SK-N-SH (cell line): ENCODE results near the gene BCL2A1.
"Not testable (repeated sequence)": the region's sequence is repeated elsewhere in the genome, so short reads cannot be mapped to it uniquely, and the experiment has no call there.

ENCODE experiments used
- MAX ChIP-seq: IDR thresholded peaks from 2 replicates; pipeline ENCODE4 v1.4.0; 2012; ENCODE audit warnings: low read depth
- RCOR1 ChIP-seq: fragments of 150-350 bp; IDR thresholded peaks from 2 replicates; pipeline ENCODE4 v1.6.1; 2017; ENCODE audit warnings: antibody characterized with exemption, low read length
- RFX5 ChIP-seq: IDR thresholded peaks from 2 replicates; pipeline ENCODE4 v1.6.1; 2012; ENCODE audit warnings: mild to moderate bottlenecking, improper control_type of control experiment, low read length
- SIN3A ChIP-seq: IDR thresholded peaks from 2 replicates; pipeline ENCODE4 v1.6.1; 2012; ENCODE audit warnings: low read depth, mild to moderate bottlenecking, low read length, moderate library complexity, borderline replicate concordance
- USF1 ChIP-seq: IDR thresholded peaks from 2 replicates; pipeline ENCODE4 v1.4.0; 2012; ENCODE audit warnings: low read depth, borderline replicate concordance

GRCh38 chr15:79935556-79936201 lies 35.3 kb downstream of the BCL2A1 start:
- not testable (repeated sequence) for TF ChIP-seq RFX5, RCOR1, MAX, SIN3A, USF1
